Right atrium auricular region (tissue), 2 donors: ENCODE measurements around the gene MMD. TPM values are rescaled to one million over a fixed set of nuclear protein-coding genes. Genes with fewer than 3 reads are reported as not detected.

Experiments
- DNase-seq: peaks from one replicate; pipeline ENCODE4 v3.0.0-alpha.2; 2019; ENCODE audit warnings: low spot score
- H3K27ac ChIP-seq, 2 donors: fragments of 200-600 bp; sonication (generic); 1 replicate in 1 of 2; 2 replicates in 1 of 2; pipeline ENCODE4 v1.5.1; 2016 to 2019
- H3K27me3 ChIP-seq, 2 donors: fragments of 200-600 bp; sonication (generic); one replicate each; pipeline versions ENCODE4 v1.5.1 to v1.6.0; 2017 to 2019
- H3K36me3 ChIP-seq: fragments of 200-600 bp; sonication (generic); one replicate; pipeline ENCODE4 v1.5.1; 2016
- H3K4me1 ChIP-seq, 2 donors: fragments of 200-600 bp; sonication (generic); one replicate each; pipeline versions ENCODE4 v1.5.1 to v1.6.0; 2017 to 2019
- H3K4me3 ChIP-seq, 2 donors: fragments of 200-600 bp; sonication (generic); 1 replicate in 1 of 2; 2 replicates in 1 of 2; pipeline ENCODE4 v1.5.1; 2017 to 2019; ENCODE audit warnings: mild to moderate bottlenecking in 1 of 2, moderate library complexity in 1 of 2
- H3K9me3 ChIP-seq, 2 donors: fragments of 200-600 bp; sonication (generic); one replicate each; pipeline ENCODE4 v1.5.1; 2019
- CTCF ChIP-seq, 2 donors: fragments of 200-600 bp; sonication (generic); IDR thresholded peaks; one replicate each; pipeline ENCODE4 v1.5.1; 2019; ENCODE audit warnings: antibody characterized with exemption in 2 of 2
- total RNA-seq, 2 donors: library from RNA; depleted of rRNA; stranded (reverse); fragments of >200 nt; gene quantifications; one replicate each; pipeline ENCODE4 v1.1.0, GENCODE V29; 2016

The MMD gene
- total RNA-seq, 2 donors from 2014 or later, result 12.5 to 17.5 TPM

- Histone ChIP-seq H3K4me1 (no peaks in the 10 kb centered on the region), H3K9me3 (no peaks in the 10 kb centered on the region), H3K27ac (no peak overlapping the region), H3K27me3 (no peaks in the 10 kb centered on the region), H3K4me3 (no peak overlapping the region), H3K36me3 (no peaks in the 10 kb centered on the region)
- no peak for TF ChIP-seq CTCF (IDR thresholded peaks at IDR 0.05)
- no peak for DNase-seq
Observed at GRCh38 chr17:55441544-55441943, 19.9 kb upstream of the MMD start.

GRCh38 chr17:55440391-55440790 lies 18.8 kb upstream of the MMD start:
- Histone ChIP-seq H3K9me3 (no peaks in the 10 kb centered on the region), H3K27me3 (no peaks in the 10 kb centered on the region), H3K27ac (no peak overlapping the region), H3K4me1 (no peaks in the 10 kb centered on the region), H3K4me3 (no peak overlapping the region), H3K36me3 (no peaks in the 10 kb centered on the region)
- TF ChIP-seq CTCF (IDR thresholded peaks at IDR 0.05), result no peak
- DNase-seq, result no peak

GRCh38 chr17:55437159-55437605 lies 15.5 kb upstream of the MMD start:
- Histone ChIP-seq H3K4me1 (no peaks in the 10 kb centered on the region), H3K4me3 (no peak overlapping the region), H3K9me3 (no peaks in the 10 kb centered on the region), H3K27ac (no peak overlapping the region), H3K36me3 (no peaks in the 10 kb centered on the region), H3K27me3 (no peaks in the 10 kb centered on the region)
- DNase-seq, result no peak
- TF ChIP-seq CTCF (IDR thresholded peaks at IDR 0.05), result no peak

GRCh38 chr17:55436224-55437158 lies 14.9 kb upstream of the MMD start:
- TF ChIP-seq CTCF (IDR thresholded peaks at IDR 0.05), result no peak
- Histone ChIP-seq H3K36me3 (no peaks in the 10 kb centered on the region), H3K27ac (no peak overlapping the region), H3K4me3 (no peak overlapping the region), H3K9me3 (no peaks in the 10 kb centered on the region), H3K27me3 (no peaks in the 10 kb centered on the region), H3K4me1 (no peaks in the 10 kb centered on the region)
- DNase-seq, result no peak

- Histone ChIP-seq H3K36me3 (no peaks in the 10 kb centered on the region), H3K9me3 (no peaks in the 10 kb centered on the region), H3K4me3 (no peak overlapping the region), H3K27me3 (no peaks in the 10 kb centered on the region), H3K27ac (no peak overlapping the region), H3K4me1 (peaks cover 0 to 10% of the 10 kb centered on the region in 2 donors)
- no peak for DNase-seq
- TF ChIP-seq CTCF (IDR thresholded peaks at IDR 0.05), result no peak
Observed at GRCh38 chr17:55435408-55435807, 13.8 kb upstream of the MMD start.
